GM12891 (cell line): ENCODE data around the gene MKNK2.

Experiments used
- DNase-seq: peaks from one replicate; pipeline ENCODE4 v3.0.0; 2011; ENCODE audit warnings: low spot score; ENCODE audit not compliant: insufficient read length
- FAIRE-seq: peaks from 2 replicates; lab custom pipeline; 2011; peaks lifted over from hg19 to GRCh38; lab: Jason Lieb, UNC
- PAX5 ChIP-seq: IDR thresholded peaks from 2 replicates; pipeline ENCODE4 v1.6.1; 2011; ENCODE audit warnings: low read length, moderate library complexity, mild to moderate bottlenecking; ENCODE audit not compliant: insufficient read depth, severe bottlenecking
- POLR2A ChIP-seq: IDR thresholded peaks from 2 replicates; pipeline ENCODE4 v1.6.1; 2011; ENCODE audit warnings: low read depth, low read length, control low read depth
- POLR2AphosphoS5 ChIP-seq: IDR thresholded peaks from 2 replicates; pipeline ENCODE4 v1.6.1; 2011; ENCODE audit warnings: low read depth, low read length, control low read depth
- POU2F2 ChIP-seq: IDR thresholded peaks from 2 replicates; pipeline ENCODE4 v1.6.1; 2011; ENCODE audit warnings: low read depth, mild to moderate bottlenecking, control low read depth, low read length, moderate library complexity
- SPI1 ChIP-seq: IDR thresholded peaks from 2 replicates; pipeline ENCODE4 v1.6.1; 2011; ENCODE audit warnings: low read depth, low read length, control low read depth
- TAF1 ChIP-seq: IDR thresholded peaks from 2 replicates; pipeline ENCODE4 v1.6.1; 2011; ENCODE audit warnings: low read depth, low read length, control low read depth

The MKNK2 gene

DNA sequence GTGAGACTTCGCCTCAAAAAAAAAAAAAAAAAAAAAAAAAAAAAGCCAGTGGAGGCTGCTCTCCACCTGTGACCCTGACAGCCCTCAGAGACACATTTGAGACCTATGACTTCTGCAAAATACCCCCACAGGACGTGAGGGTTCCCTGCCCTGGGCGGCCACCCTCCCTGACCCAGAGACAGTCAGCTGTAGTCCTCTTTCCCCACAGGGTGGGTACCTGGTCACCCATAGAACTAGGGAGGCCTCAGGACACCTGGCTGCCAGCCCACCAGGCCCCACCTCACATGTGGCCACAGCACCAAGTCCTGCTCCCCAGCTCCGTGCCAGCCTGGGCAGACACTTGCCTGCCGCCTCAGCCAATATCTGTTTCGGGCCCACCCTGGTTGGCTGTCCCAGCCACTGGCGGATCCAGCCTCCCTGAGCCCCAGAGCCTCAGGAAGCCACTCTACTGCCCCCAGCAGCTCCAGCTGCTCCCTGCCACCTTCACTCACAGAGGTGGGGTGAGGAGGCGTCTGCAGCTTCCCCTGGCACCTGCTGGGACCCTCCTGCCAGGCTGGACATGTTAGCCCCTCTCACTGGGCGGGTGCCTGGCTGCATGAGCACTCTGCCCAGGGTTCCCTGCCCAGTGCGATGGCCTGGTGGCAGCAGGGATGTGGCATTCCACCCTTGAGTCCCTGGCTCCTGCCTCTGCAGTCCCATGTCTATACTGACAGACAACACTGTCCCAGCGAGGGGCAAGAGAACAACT, 6.9 kb downstream of the MKNK2 start:
- DNase-seq (no peak), FAIRE-seq (no peak)
- no peak for TF ChIP-seq PAX5
- peak; percentile 24; the same call in 1 of the 2 replicates for TF ChIP-seq POLR2AphosphoS5

DNA sequence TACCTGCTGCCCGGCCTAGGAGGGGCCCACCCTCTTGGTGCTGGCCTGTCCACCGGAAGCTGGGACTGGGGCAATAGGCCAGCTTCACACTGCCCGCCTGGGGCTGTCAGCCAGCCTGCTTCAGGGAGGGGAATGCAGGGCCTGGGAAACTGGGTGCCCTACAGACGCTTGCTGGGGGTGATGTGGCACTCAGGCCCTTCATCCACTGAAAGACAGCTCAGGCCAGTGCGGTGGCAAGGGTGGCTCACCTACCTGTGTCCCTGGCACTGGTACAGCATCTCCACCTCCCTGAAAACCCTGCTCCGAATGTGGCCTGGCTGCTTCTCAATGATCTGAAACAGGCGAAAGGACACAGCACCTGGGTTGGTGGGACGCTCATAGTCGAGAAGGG, 7.8 kb downstream of the MKNK2 start:
- TF ChIP-seq POLR2A (no peak), PAX5 (no peak), POU2F2 (no peak), TAF1 (no peak), POLR2AphosphoS5 (no peak), SPI1 (no peak)
- DNase-seq (no peak), FAIRE-seq (no peak)

DNA sequence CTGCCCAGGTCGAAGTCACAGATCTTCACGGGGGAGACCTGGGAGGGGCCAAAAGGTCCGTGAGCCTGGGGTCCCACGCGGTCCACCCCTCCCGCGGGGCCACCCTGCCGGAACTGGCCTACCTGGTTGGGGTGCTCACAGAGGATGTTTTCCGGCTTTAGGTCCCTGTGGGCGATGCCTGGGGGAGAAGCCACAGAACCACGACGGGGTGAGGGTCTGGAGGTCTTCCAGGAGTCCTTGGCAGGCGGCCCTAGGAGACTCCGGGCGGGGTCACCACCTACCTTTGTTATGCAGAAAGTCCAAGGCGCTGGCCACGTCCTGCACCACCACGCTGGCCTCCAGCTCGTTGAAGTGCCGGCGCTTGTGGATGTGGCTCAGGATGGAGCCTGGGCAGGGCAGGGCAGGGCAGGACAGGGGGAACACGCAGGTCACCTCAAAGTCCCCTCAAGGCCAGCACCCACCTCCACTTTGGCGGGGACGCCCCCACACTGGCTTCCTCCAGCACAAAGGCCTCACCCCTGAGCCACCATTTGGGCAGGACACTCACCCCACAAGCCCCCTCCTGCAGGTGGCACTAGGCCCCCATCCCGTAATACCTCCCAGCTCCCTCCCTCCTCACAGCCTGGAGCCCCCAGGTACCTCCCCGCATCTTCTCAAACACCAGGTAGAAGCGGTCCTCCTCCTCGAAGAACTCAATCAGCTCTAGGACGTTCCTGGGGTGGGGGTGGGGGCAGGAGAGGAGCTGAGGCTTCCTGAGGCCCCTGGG, 8.4 kb downstream of the MKNK2 start:
- peak; percentile 57 for FAIRE-seq
- no peak for DNase-seq
- TF ChIP-seq TAF1 (no peak), PAX5 (no peak), POLR2AphosphoS5 (no peak), POU2F2 (no peak), SPI1 (no peak), POLR2A (no peak)

DNA sequence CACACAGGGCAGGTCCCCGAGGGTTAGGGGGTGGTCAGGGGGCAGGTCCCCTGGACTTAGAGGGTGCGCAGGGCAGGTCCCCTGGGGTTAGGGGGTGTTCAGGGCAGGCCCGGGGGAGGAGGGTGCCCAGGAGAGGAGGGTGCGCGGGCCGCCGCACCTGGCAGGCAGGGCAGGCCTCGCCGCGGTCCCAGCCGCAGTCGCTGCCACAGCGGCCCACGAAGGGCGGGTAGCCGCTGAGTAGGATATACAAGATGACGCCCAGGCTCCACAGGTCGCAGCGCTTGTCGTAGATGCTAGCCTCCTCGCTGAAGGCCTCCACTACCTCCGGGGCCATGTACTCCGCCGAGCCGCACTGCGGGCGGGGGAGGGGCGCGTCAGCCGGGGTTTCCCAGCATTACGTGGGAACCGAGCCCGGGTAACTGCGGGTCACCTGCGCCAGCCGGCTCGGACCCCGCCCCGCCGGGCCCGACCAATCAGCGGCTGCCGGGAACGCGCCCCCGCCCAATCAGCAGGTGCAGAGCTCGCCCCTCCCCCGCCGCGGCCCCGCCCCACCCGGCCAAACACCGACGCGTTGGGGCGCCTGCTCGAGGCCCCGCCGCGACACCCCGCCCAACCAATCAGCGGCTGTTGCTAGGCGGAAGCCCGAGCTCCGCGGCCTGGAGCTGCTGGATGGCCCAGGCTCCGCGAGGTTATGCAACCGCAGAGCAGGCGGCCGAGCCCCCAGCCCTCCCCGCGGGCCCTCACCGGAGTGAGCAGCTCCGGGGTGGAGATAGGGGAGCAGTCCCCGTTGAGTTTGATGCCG, 9.2 kb downstream of the MKNK2 start:
- DNase-seq (peak; percentile 99), FAIRE-seq (peak; percentile 98)
- TF ChIP-seq TAF1 (peak; percentile 61), PAX5 (peak; percentile 24), POLR2A (peak; percentile 63), SPI1 (no peak), POLR2AphosphoS5 (peak; percentile 87), POU2F2 (0 out of 2 replicates have a peak, but pooled peaks have one; percentile 71)

DNA sequence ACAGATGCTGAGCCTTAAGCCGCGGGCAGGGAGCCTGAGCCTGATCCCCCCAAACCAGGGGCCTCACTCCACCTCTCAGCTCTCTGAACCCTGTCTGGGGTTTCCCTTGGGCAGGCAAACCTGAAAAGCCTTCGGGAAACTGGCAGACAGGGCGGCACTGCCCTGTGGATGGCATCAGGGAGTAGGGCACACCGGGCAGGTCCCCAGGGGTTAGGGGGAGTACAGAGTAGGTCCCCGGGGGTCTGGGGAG, 9.7 kb downstream of the MKNK2 start:
- DNase-seq, result no peak
- TF ChIP-seq TAF1 (no peak), POLR2AphosphoS5 (peak; percentile 15; the same call in 1 of the 2 replicates), SPI1 (no peak)
- FAIRE-seq, result no peak

DNA sequence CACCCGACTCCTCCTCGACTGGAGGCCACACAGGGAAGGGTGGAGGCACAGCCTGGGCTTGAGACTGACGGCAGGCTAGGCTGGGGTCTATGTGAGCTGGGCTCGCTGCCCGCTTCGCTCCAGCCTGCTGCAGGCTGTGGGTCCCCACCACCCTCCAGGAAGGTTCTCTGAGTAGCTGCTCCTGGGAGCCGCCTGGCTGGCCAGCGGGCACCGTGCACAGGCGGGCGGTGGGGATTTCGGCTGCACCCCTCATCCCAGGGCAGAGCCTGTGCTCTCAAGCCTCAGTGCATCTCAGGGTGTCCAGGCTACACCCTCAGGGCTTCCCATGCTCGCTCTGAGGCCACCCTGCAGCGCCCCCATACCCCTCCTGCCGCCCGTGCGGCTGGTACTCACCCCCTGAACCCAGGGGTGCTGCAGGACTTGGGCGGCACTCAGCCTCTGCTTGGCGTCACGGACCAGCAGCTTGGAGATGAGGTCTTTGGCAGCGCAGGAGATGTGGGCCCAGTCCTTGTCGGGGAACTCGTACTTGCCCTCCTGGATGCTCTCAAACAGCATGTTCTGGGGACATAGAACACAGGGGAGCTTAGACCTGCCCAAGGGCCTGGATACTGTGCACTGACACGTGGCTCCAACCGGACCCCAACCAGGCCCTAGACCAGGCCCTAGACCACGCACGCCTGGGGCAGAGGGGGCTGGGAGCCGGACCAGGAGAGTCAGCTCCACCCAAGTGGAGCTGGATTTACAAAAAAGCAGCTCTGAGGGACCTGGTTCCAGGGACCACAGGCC, 10.2 kb downstream of the MKNK2 start:
- TF ChIP-seq PAX5 (no peak), POU2F2 (no peak), POLR2A (no peak), TAF1 (no peak), SPI1 (no peak), POLR2AphosphoS5 (no peak)
- no peak for FAIRE-seq
- no peak for DNase-seq

DNA sequence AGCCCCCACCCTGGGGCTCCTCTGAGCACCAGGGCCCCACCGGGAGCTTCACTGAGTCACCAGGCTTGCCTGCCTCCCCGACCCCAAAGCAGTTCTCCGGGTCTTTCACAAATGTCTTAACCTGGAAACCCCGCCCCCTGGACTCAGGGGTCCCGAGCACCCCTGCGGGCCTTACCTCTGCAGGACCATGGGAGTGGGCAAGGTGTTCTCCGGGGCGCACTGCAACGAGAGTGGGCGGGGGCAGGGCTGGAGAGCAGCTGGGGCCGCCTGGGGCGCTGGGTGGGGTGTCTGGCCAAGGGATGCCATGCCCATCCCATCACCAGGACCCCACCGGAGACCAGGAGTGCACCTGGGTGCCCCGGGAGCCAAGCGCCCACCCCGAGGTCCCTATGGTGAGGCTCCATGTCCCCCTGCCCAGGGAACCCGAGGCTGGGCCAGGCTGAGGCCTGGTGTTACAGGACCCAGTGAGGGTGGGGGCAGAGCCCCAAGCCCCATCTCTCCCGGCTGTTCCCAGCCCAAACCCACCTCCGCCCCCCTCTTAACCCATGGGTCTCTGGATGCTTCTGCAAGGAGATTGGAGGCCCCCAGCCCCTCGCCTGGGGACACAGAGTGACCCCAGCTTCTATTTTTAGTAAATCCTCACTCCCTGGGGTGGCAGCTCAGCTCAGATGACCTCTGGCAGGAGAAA, 10.9 kb downstream of the MKNK2 start:
- FAIRE-seq, result no peak
- no peak for TF ChIP-seq SPI1
- TF ChIP-seq POLR2A, result no peak
- TF ChIP-seq POLR2AphosphoS5, result no peak
- TF ChIP-seq PAX5, result no peak
- no peak for TF ChIP-seq POU2F2
- no peak for DNase-seq

DNA sequence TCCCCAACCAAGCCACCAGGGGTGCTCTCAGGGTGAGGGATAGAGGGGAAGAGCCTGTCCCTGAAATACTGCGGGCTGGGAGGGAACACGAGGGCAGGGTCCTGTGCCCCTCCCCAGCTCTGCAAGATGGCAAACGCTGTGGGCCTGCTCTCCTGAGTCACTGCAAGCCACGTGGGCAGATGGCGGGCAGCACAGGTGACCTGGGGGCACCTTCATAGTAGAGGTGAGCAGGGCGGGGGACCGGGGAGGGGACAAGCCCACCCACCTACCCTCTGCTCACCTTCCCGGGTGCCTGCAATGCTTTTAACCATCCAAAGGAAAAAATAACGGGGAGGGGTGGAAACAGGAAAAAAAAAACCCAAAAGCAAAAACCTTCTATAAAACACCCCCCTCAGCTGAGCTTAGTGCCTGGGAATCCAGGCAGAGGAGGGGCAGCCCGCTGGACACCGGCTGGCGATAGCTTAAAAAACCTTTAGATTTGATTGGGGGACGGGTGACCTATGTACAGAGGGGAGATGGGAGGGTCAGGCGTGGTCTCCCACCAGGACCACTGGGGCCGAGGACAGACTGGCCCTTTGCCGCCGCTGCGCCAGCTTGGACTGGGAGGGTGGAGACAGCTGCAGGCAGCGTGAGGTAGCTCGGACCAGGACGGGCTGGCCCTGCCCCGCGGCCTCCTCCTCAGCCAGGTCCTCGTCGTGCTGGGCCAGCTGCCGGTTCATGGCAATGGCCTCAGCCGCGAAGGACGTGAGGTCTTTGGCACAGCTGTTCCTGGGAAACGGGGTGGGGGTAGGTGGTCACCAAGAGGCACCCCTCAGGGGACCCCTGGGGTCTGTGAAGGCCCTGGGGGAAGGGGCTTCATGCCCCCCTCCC, 11.7 kb downstream of the MKNK2 start:
- FAIRE-seq, result no peak
- no peak for DNase-seq

More for the DNA sequence above, 11.7 kb downstream of the MKNK2 start:
- TF ChIP-seq POU2F2, result no peak
- TF ChIP-seq TAF1, result no peak
- TF ChIP-seq SPI1, result no peak
- no peak for TF ChIP-seq PAX5
- TF ChIP-seq POLR2AphosphoS5, result no peak
- no peak; the same call in 1 of the 2 replicates for TF ChIP-seq POLR2A
